ENCODE measurements around the gene SEC63. TPM values are rescaled to one million over a fixed set of nuclear protein-coding genes. Genes with fewer than 3 reads are reported as not detected.

Gene SEC63
- polyA plus RNA-seq, 1 of the 3 experiments (the other 2 are of a cell fraction): 13.2 TPM

- no peak overlapping the region for H3K4me2 ChIP-seq
- H3K27ac ChIP-seq (ENCODE audit: low read depth in 2 of 2, low read length in 1 of 2): no peak overlapping the region
- ChIA-PET POLR2A (no interaction called here), CTCF (interaction anchor here (0.6 to 2.4 kb wide), 6 partner anchors 20 to 166 kb away, joined by 3 to 8 read pairs (median 4); no protein-coding TSS in a partner anchor)
- H3K9ac ChIP-seq: no peak overlapping the region
- H3K4me1 ChIP-seq (ENCODE audit: control insufficient read depth in 1 of 2, insufficient read depth in 2 of 2, low read depth in 1 of 2, low read length in 1 of 2): no peaks in the 10 kb centered on the region
- H3K79me2 ChIP-seq (ENCODE audit: insufficient read depth): no peaks in the 10 kb centered on the region
- H3K9me2 ChIP-seq: no peaks in the 10 kb centered on the region
- TF ChIP-seq GABPA (IDR thresholded peaks at IDR 0.05; ENCODE audit: low read depth) (no peak), EP300 (IDR thresholded peaks at IDR 0.05; ENCODE audit: borderline replicate concordance in 1 of 2, low read depth in 1 of 2, low read length in 1 of 2) (no peak), MEF2A (IDR thresholded peaks at IDR 0.05; ENCODE audit: borderline replicate concordance, low read depth) (no peak), REST (IDR thresholded peaks at IDR 0.05; ENCODE audit: low read depth, low read length) (no peak), TCF12 (IDR thresholded peaks at IDR 0.05) (no peak), TAF1 (IDR thresholded peaks at IDR 0.05; ENCODE audit: borderline replicate concordance, low read depth, low read length) (no peak), YY1 (IDR thresholded peaks at IDR 0.05; ENCODE audit: low read depth) (no peak), POLR2AphosphoS5 (IDR thresholded peaks at IDR 0.05; ENCODE audit: low read depth, low read length) (no peak), FOXM1 (IDR thresholded peaks at IDR 0.05; ENCODE audit: low read depth) (no peak), MAX (IDR thresholded peaks at IDR 0.05; ENCODE audit: low read depth) (no peak), RFX5 (IDR thresholded peaks at IDR 0.05; ENCODE audit: low read length) (no peak)
- no peaks in the 10 kb centered on the region for H3K36me3 ChIP-seq (replicated peaks in 1 of 2; ENCODE audit: control insufficient read depth in 1 of 2, insufficient read depth in 2 of 2, low read length in 1 of 2)
- H2AFZ ChIP-seq (ENCODE audit: low read depth): no peak overlapping the region
- no peak for DNase-seq
- no peaks in the 10 kb centered on the region; the same call in 1 of the 2 replicates for H3K27me3 ChIP-seq (ENCODE audit: insufficient read depth)
- H4K20me1 ChIP-seq (ENCODE audit: insufficient read depth): no peaks in the 10 kb centered on the region
- H3K9me3 ChIP-seq: no peaks in the 10 kb centered on the region
- H3F3A ChIP-seq (replicated peaks; ENCODE audit: insufficient read depth): no peaks in the 10 kb centered on the region
- WGBS (ENCODE audit: low lambda C conversion rate): 36% methylated on average over 5 of the region's 5 CpGs
- no peak overlapping the region for H3K4me3 ChIP-seq (ENCODE audit: low read depth in 2 of 2, low read length in 1 of 2)
These were observed 116.7 kb downstream of the SEC63 start for GRCh38 chr6:107841275-107841670.

GRCh38 chr6:107840636-107841274, 117.3 kb downstream of the SEC63 start:
- H3F3A ChIP-seq (replicated peaks; ENCODE audit: insufficient read depth): no peaks in the 10 kb centered on the region
- no peak overlapping the region for H3K27ac ChIP-seq (ENCODE audit: low read depth in 2 of 2, low read length in 1 of 2)
- no peaks in the 10 kb centered on the region for H3K4me1 ChIP-seq (ENCODE audit: control insufficient read depth in 1 of 2, insufficient read depth in 2 of 2, low read depth in 1 of 2, low read length in 1 of 2)
- no peak overlapping the region for H3K4me2 ChIP-seq
- H3K36me3 ChIP-seq (replicated peaks in 1 of 2; ENCODE audit: control insufficient read depth in 1 of 2, insufficient read depth in 2 of 2, low read length in 1 of 2): no peaks in the 10 kb centered on the region
- no peak overlapping the region for H3K9ac ChIP-seq
- H3K4me3 ChIP-seq (ENCODE audit: low read depth in 2 of 2, low read length in 1 of 2): no peak overlapping the region
- no peaks in the 10 kb centered on the region; the same call in 1 of the 2 replicates for H3K27me3 ChIP-seq (ENCODE audit: insufficient read depth)
- H3K9me2 ChIP-seq: no peaks in the 10 kb centered on the region
- H3K9me3 ChIP-seq: no peaks in the 10 kb centered on the region
- H4K20me1 ChIP-seq (ENCODE audit: insufficient read depth): no peaks in the 10 kb centered on the region
- H3K79me2 ChIP-seq (ENCODE audit: insufficient read depth): no peaks in the 10 kb centered on the region
- DNase-seq: no peak
- no peak overlapping the region for H2AFZ ChIP-seq (ENCODE audit: low read depth)
- TF ChIP-seq RXRA (IDR thresholded peaks at IDR 0.05; ENCODE audit: borderline replicate concordance, low read depth) (no peak), CHD2 (IDR thresholded peaks at IDR 0.05; ENCODE audit: low read length, partially characterized antibody) (no peak), MAX (IDR thresholded peaks at IDR 0.05; ENCODE audit: low read depth) (no peak), MEF2A (IDR thresholded peaks at IDR 0.05; ENCODE audit: borderline replicate concordance, low read depth) (no peak)
- 56% methylated on average over 3 of the region's 3 CpGs for WGBS (ENCODE audit: low lambda C conversion rate)
- POLR2A ChIA-PET: no interaction called here
- CTCF ChIA-PET: interaction anchor here (0.6 to 2.4 kb wide), 6 partner anchors 20 to 165 kb away, joined by 3 to 8 read pairs (median 4); no protein-coding TSS in a partner anchor

Measured in SK-N-SH (cell line).